SU-DHL-6 (cell line): Measurements from ENCODE around the gene PPL.
"Not testable (repeated sequence)": the region's sequence is repeated elsewhere in the genome, so short reads cannot be mapped to it uniquely, and the experiment has no call there.

Experiments
- H2AFZ ChIP-seq: fragments of 200-600 bp; sonication (generic); 2 replicates; pipeline ENCODE4 v1.6.1; 2014; ENCODE audit warnings: low read depth, mild to moderate bottlenecking, moderate library complexity, mixed read lengths, antibody characterized with exemption, low read length; ENCODE audit not compliant: severe bottlenecking
- H3F3A ChIP-seq: fragments of 200-600 bp; shearing (Covaris generic); 2 replicates; pipeline ENCODE4 v1.6.0; 2016; ENCODE audit warnings: antibody characterized with exemption, mild to moderate bottlenecking; ENCODE audit not compliant: insufficient read depth
- H3K27ac ChIP-seq: fragments of 200-600 bp; sonication (generic); 2 replicates; pipeline ENCODE4 v1.5.1; 2016; ENCODE audit warnings: low read depth, mild to moderate bottlenecking, low read length, moderate library complexity, mixed read lengths
- H3K27me3 ChIP-seq: fragments of 200-600 bp; sonication (generic), shearing (Covaris generic); 2 replicates; pipeline ENCODE4 v1.6.0; 2014; ENCODE audit warnings: mild to moderate bottlenecking, low read length
- H3K36me3 ChIP-seq: fragments of 200-600 bp; sonication (generic); 2 replicates; pipeline ENCODE4 v1.6.1; 2014; ENCODE audit warnings: mild to moderate bottlenecking, low read length, mixed read lengths
- H3K4me2 ChIP-seq: fragments of 300-600, 200-600 bp; shearing (Covaris generic), sonication (generic); 2 replicates; pipeline ENCODE4 v1.6.0; 2014; ENCODE audit warnings: low read length, low read depth, mild to moderate bottlenecking; ENCODE audit not compliant: poor library complexity, severe bottlenecking
- H3K4me3 ChIP-seq: fragments of 200-600 bp; sonication (generic); 2 replicates; pipeline ENCODE4 v1.5.1; 2014; ENCODE audit warnings: antibody characterized with exemption, low read length, mild to moderate bottlenecking, mixed read lengths; ENCODE audit not compliant: insufficient read depth, poor library complexity, severe bottlenecking
- H3K79me2 ChIP-seq: fragments of 200-600 bp; sonication (generic); 2 replicates; pipeline ENCODE4 v1.6.1; 2014; ENCODE audit warnings: mild to moderate bottlenecking, low read length, moderate library complexity; ENCODE audit not compliant: insufficient read depth
- H3K9ac ChIP-seq: fragments of 200-600 bp; sonication (generic); 2 replicates; pipeline ENCODE4 v1.7.0; 2014; ENCODE audit warnings: mild to moderate bottlenecking, low read length
- H3K9me2 ChIP-seq: fragments of 200-600 bp; sonication (generic); replicated peaks from 2 replicates; pipeline ENCODE4 v1.6.1; 2014; ENCODE audit warnings: low read length; ENCODE audit not compliant: insufficient read depth
- H3K9me3 ChIP-seq: fragments of 200-600 bp; sonication (generic); 2 replicates; pipeline ENCODE4 v1.6.1; 2014; ENCODE audit warnings: low read length, mixed read lengths; ENCODE audit not compliant: insufficient read depth
- H4K20me1 ChIP-seq: fragments of 200-600 bp; sonication (generic); 2 replicates; pipeline ENCODE4 v1.6.1; 2014; ENCODE audit warnings: low read depth, mild to moderate bottlenecking, antibody characterized with exemption, low read length, moderate library complexity, mixed read lengths
- CTCF ChIP-seq: fragments of 200-600 bp; sonication (generic); IDR thresholded peaks from one replicate; pipeline ENCODE4 v1.5.1; 2017; ENCODE audit warnings: antibody characterized with exemption, mild to moderate bottlenecking, low read length, moderate library complexity; ENCODE audit not compliant: insufficient read depth, poor library complexity, severe bottlenecking
- EZH2phosphoT487 ChIP-seq: fragments of 200-600 bp; sonication (generic), shearing (Covaris generic); conservative IDR thresholded peaks from 2 replicates; pipeline ENCODE4 v1.6.1; 2018; ENCODE audit warnings: mild to moderate bottlenecking, antibody characterized with exemption, low read length, moderate library complexity, mixed read lengths

Gene PPL

GRCh38 chr16:4898811-4899473 lies 38.0 kb downstream of the PPL start:
- no peak overlapping the region for H2AFZ ChIP-seq
- H3K4me2 ChIP-seq: no peak overlapping the region
- H3K9me3 ChIP-seq: no peaks in the 10 kb centered on the region
- H3K9ac ChIP-seq: no peak overlapping the region
- no peaks in the 10 kb centered on the region for H3K9me2 ChIP-seq
- H3K27ac ChIP-seq: no peak overlapping the region
- no peaks in the 10 kb centered on the region for H3K27me3 ChIP-seq
- H3K36me3 ChIP-seq: no peaks in the 10 kb centered on the region
- no peaks in the 10 kb centered on the region for H3F3A ChIP-seq
- no peaks in the 10 kb centered on the region for H4K20me1 ChIP-seq
- TF ChIP-seq CTCF: no peak
- TF ChIP-seq EZH2phosphoT487: no peak
- no peak overlapping the region for H3K4me3 ChIP-seq
- no peaks in the 10 kb centered on the region for H3K79me2 ChIP-seq

GRCh38 chr16:4897328-4897727 lies 39.6 kb downstream of the PPL start:
- Histone ChIP-seq H3K9me2 (no peaks in the 10 kb centered on the region), H3K27ac (no peak overlapping the region), H3K36me3 (no peaks in the 10 kb centered on the region), H3K4me3 (no peak overlapping the region), H3K9me3 (no peaks in the 10 kb centered on the region), H3K27me3 (no peaks in the 10 kb centered on the region), H4K20me1 (no peaks in the 10 kb centered on the region), H3K4me2 (no peak overlapping the region), H3K79me2 (no peaks in the 10 kb centered on the region), H2AFZ (no peak overlapping the region), H3K9ac (no peak overlapping the region), H3F3A (no peaks in the 10 kb centered on the region)
- TF ChIP-seq CTCF (no peak), EZH2phosphoT487 (no peak)

GRCh38 chr16:4896761-4897160 lies 40.2 kb downstream of the PPL start:
- not testable (repeated sequence) for H3K36me3 ChIP-seq, H3K27ac ChIP-seq, H3K9me2 ChIP-seq, H3K4me3 ChIP-seq, H3K9me3 ChIP-seq, H2AFZ ChIP-seq, H3K79me2 ChIP-seq, H3K27me3 ChIP-seq, H3K4me2 ChIP-seq, H3F3A ChIP-seq, H4K20me1 ChIP-seq, H3K9ac ChIP-seq

- Histone ChIP-seq H3K9me2 (no peaks in the 10 kb centered on the region), H3K27ac (no peak overlapping the region), H3K9ac (no peak overlapping the region), H3K4me2 (no peak overlapping the region), H4K20me1 (no peaks in the 10 kb centered on the region), H3K9me3 (no peaks in the 10 kb centered on the region), H3K4me3 (no peak overlapping the region), H2AFZ (no peak overlapping the region), H3K36me3 (no peaks in the 10 kb centered on the region), H3K27me3 (no peaks in the 10 kb centered on the region), H3K79me2 (no peaks in the 10 kb centered on the region), H3F3A (no peaks in the 10 kb centered on the region)
- no peak for TF ChIP-seq EZH2phosphoT487
- no peak for TF ChIP-seq CTCF
Observed at GRCh38 chr16:4895366-4895765, 41.6 kb downstream of the PPL start.
